NT2/D1 (cell line): Measurements from ENCODE around the gene COL4A3.

Source experiments
- DNase-seq: peaks from one replicate; pipeline ENCODE4 v3.0.0-alpha.2; 2011; ENCODE audit warnings: low read depth, low spot score
- H3K27me3 ChIP-seq: 2 replicates; pipeline ENCODE4 v1.6.0; 2011; ENCODE audit warnings: mild to moderate bottlenecking; ENCODE audit not compliant: insufficient read length, insufficient read depth
- H3K36me3 ChIP-seq: 2 replicates; pipeline ENCODE4 v1.6.1; 2011; ENCODE audit warnings: mild to moderate bottlenecking, low read length, mixed read lengths; ENCODE audit not compliant: insufficient read depth, insufficient read length
- H3K4me1 ChIP-seq: 2 replicates; pipeline ENCODE4 v1.5.1; 2011; ENCODE audit not compliant: insufficient read depth, insufficient read length
- H3K4me3 ChIP-seq: 2 replicates; pipeline ENCODE4 v1.5.1; 2011; ENCODE audit warnings: low read depth; ENCODE audit not compliant: insufficient read length
- H3K9ac ChIP-seq: 2 replicates; pipeline ENCODE4 v1.6.0; 2011; ENCODE audit warnings: low read depth; ENCODE audit not compliant: insufficient read length
- H3K9me3 ChIP-seq: 2 replicates; pipeline ENCODE4 v1.5.1; 2011; ENCODE audit warnings: mild to moderate bottlenecking, low read length; ENCODE audit not compliant: insufficient read depth
- SUZ12 ChIP-seq: IDR thresholded peaks from 2 replicates; pipeline ENCODE4 v1.6.1; 2011; ENCODE audit not compliant: insufficient read length, insufficient read depth; ENCODE audit errors: extremely low read depth
- YY1 ChIP-seq: IDR thresholded peaks from 2 replicates; pipeline ENCODE4 v1.6.1; 2011; ENCODE audit not compliant: insufficient read length, insufficient read depth
- ZNF274 ChIP-seq: IDR thresholded peaks from 2 replicates; pipeline ENCODE4 v1.6.1; 2011; ENCODE audit warnings: mild to moderate bottlenecking, low read depth, low read length

Gene COL4A3

GRCh38 chr2:227147023-227147422, 17.4 kb upstream of the COL4A3 start:
- Histone ChIP-seq H3K9me3 (peaks cover 6% of the 10 kb centered on the region; the same call in 1 of the 2 replicates), H3K36me3 (no peaks in the 10 kb centered on the region), H3K27me3 (no peaks in the 10 kb centered on the region), H3K9ac (no peak overlapping the region), H3K4me1 (no peaks in the 10 kb centered on the region), H3K4me3 (no peak overlapping the region)
- no peak for DNase-seq
- no peak for TF ChIP-seq SUZ12

GRCh38 chr2:227148106-227148505, 16.3 kb upstream of the COL4A3 start:
- no peak for DNase-seq
- no peak for TF ChIP-seq ZNF274
- H3K27me3 ChIP-seq = no peaks in the 10 kb centered on the region

DNA sequence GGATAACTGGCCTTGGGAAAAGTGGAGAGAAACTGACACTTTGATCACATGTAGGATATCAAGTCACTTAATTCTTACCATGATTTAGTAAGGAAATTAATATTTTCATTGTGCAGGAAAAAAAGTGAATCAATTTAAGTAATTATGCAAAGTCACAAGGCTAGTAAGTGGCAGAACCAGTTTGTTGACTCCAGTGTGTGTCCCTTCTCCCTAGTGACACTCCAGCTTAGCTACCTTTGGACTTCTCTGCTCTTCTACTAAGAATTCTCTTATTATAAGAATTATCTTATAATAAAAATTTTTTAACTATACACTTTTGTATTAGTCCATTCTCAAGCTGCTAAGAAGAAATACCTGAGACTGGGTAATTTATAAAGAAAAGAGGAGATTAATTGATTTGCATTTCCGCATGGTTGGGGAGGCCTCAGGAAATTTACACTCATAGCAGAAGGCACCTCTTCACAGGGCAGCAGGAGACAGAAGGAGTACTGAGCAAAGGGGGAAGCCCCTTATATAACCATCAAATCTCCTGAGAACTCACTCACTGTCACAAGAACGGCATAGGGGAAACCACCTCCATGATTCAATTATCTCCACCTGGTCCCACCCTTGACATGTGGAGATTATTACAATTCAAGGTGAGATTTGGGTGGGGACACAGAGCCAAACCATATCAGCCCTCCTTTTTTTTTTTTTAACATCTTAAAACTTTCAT, 14.0 kb upstream of the COL4A3 start:
- Histone ChIP-seq H3K4me3 (no peak overlapping the region), H3K36me3 (no peaks in the 10 kb centered on the region), H3K9me3 (peaks cover 6% of the 10 kb centered on the region; the same call in 1 of the 2 replicates), H3K9ac (no peak overlapping the region), H3K27me3 (no peaks in the 10 kb centered on the region), H3K4me1 (no peaks in the 10 kb centered on the region)
- TF ChIP-seq YY1 (no peak), ZNF274 (no peak), SUZ12 (no peak)
- DNase-seq = no peak

More at GRCh38 chr2:227148106-227148505, 16.3 kb upstream of the COL4A3 start:
- H3K9me3 ChIP-seq = peaks cover 6% of the 10 kb centered on the region; the same call in 1 of the 2 replicates
- H3K9ac ChIP-seq = no peak overlapping the region
- H3K36me3 ChIP-seq = no peaks in the 10 kb centered on the region
- no peaks in the 10 kb centered on the region for H3K4me1 ChIP-seq
- no peak overlapping the region for H3K4me3 ChIP-seq

DNA sequence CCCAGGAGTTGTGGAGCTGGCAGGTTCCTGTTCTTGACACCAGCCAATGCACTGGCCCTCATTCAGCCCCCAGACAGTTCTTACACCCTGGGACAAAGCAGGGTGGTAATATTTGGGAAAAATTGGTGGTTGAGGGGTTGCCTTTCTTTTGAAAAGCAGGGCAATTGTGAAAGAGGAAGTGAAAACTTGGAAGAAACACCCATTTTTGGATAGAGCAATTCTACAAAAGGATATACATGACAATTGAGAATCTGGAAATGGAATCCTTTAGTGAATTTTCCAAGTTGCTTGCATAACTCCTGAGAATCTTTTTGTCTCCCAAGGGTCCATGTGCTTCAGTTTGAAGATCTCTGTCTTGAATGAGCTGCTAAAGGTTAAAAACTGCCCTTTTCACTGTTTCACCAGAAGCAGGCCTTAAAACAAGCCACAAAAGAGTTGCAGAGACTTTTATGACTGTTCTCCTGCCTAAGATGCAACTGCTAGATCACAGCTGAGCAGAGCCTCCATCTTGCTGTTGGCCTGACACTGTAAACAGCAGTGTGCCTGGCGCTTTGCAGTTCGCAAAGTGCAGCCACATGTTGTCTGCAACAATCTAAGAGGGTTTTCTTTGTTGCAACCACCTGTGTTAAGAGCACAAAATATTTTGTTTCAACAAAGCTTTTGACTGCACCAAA, 12.2 kb upstream of the COL4A3 start:
- no peak for DNase-seq

DNA sequence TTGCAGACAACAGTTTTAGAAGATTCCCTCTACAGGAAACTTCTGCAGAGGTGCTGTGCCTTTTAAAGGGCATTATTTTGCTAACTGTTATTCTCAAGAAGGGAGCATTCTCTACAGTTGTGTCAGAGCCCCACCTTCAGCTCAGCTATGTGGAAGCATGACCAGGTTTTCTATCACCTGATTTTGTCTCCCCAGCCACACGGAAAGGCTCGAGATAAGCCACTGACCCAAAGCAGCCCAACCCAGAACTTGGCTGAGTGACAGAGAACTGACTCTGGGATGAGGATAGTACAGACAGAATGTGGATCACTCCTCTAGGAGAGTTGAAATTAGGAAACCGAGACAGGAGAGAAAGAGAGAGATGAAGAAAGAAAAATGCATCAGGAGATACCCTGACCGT, 11.1 kb upstream of the COL4A3 start:
- Histone ChIP-seq H3K9me3 (peaks cover under 1% of the 10 kb centered on the region; the same call in 1 of the 2 replicates), H3K27me3 (no peaks in the 10 kb centered on the region), H3K4me3 (no peak overlapping the region), H3K9ac (no peak overlapping the region), H3K4me1 (no peaks in the 10 kb centered on the region), H3K36me3 (no peaks in the 10 kb centered on the region)
- no peak for TF ChIP-seq ZNF274
- no peak for TF ChIP-seq SUZ12
- TF ChIP-seq YY1 = no peak
- DNase-seq = no peak

More for the DNA sequence above, 12.2 kb upstream of the COL4A3 start:
- Histone ChIP-seq H3K27me3 (no peaks in the 10 kb centered on the region), H3K4me1 (no peaks in the 10 kb centered on the region), H3K36me3 (no peaks in the 10 kb centered on the region), H3K4me3 (no peak overlapping the region), H3K9ac (no peak overlapping the region), H3K9me3 (peaks cover 6% of the 10 kb centered on the region; the same call in 1 of the 2 replicates)
- TF ChIP-seq ZNF274 = no peak

GRCh38 chr2:227153758-227154486, 10.5 kb upstream of the COL4A3 start:
- no peak for DNase-seq
- no peaks in the 10 kb centered on the region for H3K27me3 ChIP-seq
- no peak overlapping the region for H3K9ac ChIP-seq
- TF ChIP-seq SUZ12 (no peak), ZNF274 (no peak), YY1 (no peak)
- H3K9me3 ChIP-seq = no peaks in the 10 kb centered on the region
- no peak overlapping the region for H3K4me3 ChIP-seq
- no peaks in the 10 kb centered on the region for H3K4me1 ChIP-seq
- H3K36me3 ChIP-seq = no peaks in the 10 kb centered on the region
